DND-41 (cell line): ENCODE results near the gene HPCA.

Experiments
- EZH2 ChIP-seq: IDR thresholded peaks from 3 replicates; pipeline ENCODE4 v1.6.1; 2012; ENCODE audit warnings: borderline replicate concordance, low read depth, mild to moderate bottlenecking, moderate library complexity, low read length, inconsistent platforms; ENCODE audit not compliant: severe bottlenecking
- TF ChIP-seq, protein P1 (sequence below): IDR thresholded peaks from 2 replicates; pipeline ENCODE4 v1.5.1; 2012; ENCODE audit warnings: borderline replicate concordance, low read length, moderate library complexity, mild to moderate bottlenecking; ENCODE audit not compliant: poor library complexity, severe bottlenecking; ENCODE audit errors: extremely low read depth

DNA sequence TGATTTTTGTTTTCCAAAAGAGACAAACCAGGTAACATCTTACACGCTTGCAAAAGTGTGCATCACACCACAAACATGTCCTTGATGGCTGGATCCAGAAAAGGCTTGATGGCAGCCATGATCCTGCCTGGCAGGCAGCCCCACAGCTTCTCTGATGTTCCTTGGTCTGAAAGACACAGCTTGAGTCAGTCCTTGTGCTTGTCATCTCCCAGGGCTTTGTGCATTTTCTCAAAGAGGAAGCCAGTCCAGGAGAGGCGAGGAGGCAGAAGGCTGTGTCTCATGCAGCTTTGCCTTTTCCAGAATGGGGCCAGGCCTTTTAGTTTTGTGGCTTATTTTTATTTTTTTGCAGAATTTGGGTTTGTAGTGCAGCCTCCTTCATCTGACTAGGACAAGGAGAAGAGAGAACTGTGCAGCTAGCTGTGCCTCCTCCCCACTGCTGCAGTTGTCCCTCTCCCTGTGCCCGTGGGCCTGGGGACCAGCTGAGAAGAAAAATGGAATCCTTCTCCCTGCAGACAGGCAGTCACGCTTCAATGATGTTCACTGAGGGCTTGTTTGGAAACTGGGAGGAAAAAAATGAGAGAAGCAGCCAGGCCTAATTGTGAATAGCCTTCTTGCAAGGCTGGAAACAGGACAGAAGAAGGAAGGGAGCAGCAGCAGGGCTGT, 22.9 kb upstream of the HPCA start:
- no peak for TF ChIP-seq EZH2
- TF ChIP-seq, protein P1, sequence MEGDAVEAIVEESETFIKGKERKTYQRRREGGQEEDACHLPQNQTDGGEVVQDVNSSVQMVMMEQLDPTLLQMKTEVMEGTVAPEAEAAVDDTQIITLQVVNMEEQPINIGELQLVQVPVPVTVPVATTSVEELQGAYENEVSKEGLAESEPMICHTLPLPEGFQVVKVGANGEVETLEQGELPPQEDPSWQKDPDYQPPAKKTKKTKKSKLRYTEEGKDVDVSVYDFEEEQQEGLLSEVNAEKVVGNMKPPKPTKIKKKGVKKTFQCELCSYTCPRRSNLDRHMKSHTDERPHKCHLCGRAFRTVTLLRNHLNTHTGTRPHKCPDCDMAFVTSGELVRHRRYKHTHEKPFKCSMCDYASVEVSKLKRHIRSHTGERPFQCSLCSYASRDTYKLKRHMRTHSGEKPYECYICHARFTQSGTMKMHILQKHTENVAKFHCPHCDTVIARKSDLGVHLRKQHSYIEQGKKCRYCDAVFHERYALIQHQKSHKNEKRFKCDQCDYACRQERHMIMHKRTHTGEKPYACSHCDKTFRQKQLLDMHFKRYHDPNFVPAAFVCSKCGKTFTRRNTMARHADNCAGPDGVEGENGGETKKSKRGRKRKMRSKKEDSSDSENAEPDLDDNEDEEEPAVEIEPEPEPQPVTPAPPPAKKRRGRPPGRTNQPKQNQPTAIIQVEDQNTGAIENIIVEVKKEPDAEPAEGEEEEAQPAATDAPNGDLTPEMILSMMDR, result no peak
